Esophagus squamous epithelium (tissue), 5 donors: ENCODE measurements around the gene REEP6. TPM values are rescaled to one million over a fixed set of nuclear protein-coding genes. Genes with fewer than 3 reads are reported as not detected.

Source experiments
- DNase-seq: peaks from one replicate; lab custom pipeline; 2025; lab: John Stamatoyannopoulos, UW
- H3K27ac ChIP-seq, 4 donors: fragments of 200-600 bp; sonication (generic); one replicate each; pipeline ENCODE4 v1.5.1; 2016 to 2019; ENCODE audit warnings: mild to moderate bottlenecking in 1 of 4
- H3K27me3 ChIP-seq, 4 donors: fragments of 200-600 bp; sonication (generic); 1 replicate in 3 of 4; 2 replicates in 1 of 4; pipeline versions ENCODE4 v1.5.1 to v1.6.0; 2017 to 2021; ENCODE audit warnings: antibody characterized with exemption in 1 of 4
- H3K36me3 ChIP-seq, 3 donors: fragments of 200-600 bp; sonication (generic); one replicate each; pipeline ENCODE4 v1.5.1; 2016 to 2019
- H3K4me1 ChIP-seq, 3 donors: fragments of 200-600 bp; sonication (generic); one replicate each; pipeline ENCODE4 v1.5.1; 2017 to 2019
- H3K4me3 ChIP-seq, 4 donors: fragments of 200-600 bp; sonication (generic); 1 replicate in 3 of 4; 2 replicates in 1 of 4; pipeline ENCODE4 v1.5.1; 2016 to 2019; ENCODE audit warnings: mild to moderate bottlenecking in 2 of 4, moderate library complexity in 1 of 4
- H3K9me3 ChIP-seq, 3 donors: fragments of 200-600 bp; sonication (generic); one replicate each; pipeline ENCODE4 v1.5.1; 2016 to 2019
- POLR2A ChIP-seq, 4 donors: fragments of 450-650 bp; IDR thresholded peaks; one replicate each; pipeline ENCODE4 v1.6.1; 2017; ENCODE audit warnings: antibody characterized with exemption in 4 of 4, mild to moderate bottlenecking in 4 of 4, moderate library complexity in 3 of 4
- WGBS, 2 donors: methylation state at CpG; one replicate each; pipeline ENCODE4 v1.1.5; 2018; 5-methylcytosine and 5-hydroxymethylcytosine counted together
- intact Hi-C: fragments of 100-400 bp; cut with DNase I; formaldehyde crosslinking; loops from one replicate; pipeline ENCODE4 v1.15.0; 2022
- total RNA-seq, 4 donors: library from RNA; depleted of rRNA; stranded (reverse); fragments of >200 nt; gene quantifications; one replicate each; pipeline ENCODE4 v1.1.0, GENCODE V29; 2016
- TF ChIP-seq, protein P1 (sequence below), 6 experiments: fragments of 450-650 bp in 4 of 6; fragments of 200-600 bp in 2 of 6; sonication (generic) in 2 of 6; IDR thresholded peaks; one replicate each; pipeline ENCODE4 v1.5.1; 2016 to 2019; ENCODE audit warnings: antibody characterized with exemption in 6 of 6, mild to moderate bottlenecking in 4 of 6, moderate library complexity in 4 of 6
- donor health status: DM: yes; HTN: yes; CAD: no.

REEP6 gene
- total RNA-seq, 4 donors from 2014 or later, result 5.7 to 13.8 (median 9.4) TPM

GRCh38 chr19:1482361-1483130 is 8.4 kb upstream of the REEP6 start:
- peaks cover 9 to 23% (median 10%) of the 10 kb centered on the region in 3 donors for H3K4me1 ChIP-seq
- 30 to 100% methylated on average over 2 to 6 of the region's 37 CpGs for WGBS, 2 donors
- intact Hi-C loops, result no loop called here
- H3K27ac ChIP-seq, result no peak overlapping the region
- no peaks in the 10 kb centered on the region for H3K36me3 ChIP-seq
- TF ChIP-seq, protein P1, sequence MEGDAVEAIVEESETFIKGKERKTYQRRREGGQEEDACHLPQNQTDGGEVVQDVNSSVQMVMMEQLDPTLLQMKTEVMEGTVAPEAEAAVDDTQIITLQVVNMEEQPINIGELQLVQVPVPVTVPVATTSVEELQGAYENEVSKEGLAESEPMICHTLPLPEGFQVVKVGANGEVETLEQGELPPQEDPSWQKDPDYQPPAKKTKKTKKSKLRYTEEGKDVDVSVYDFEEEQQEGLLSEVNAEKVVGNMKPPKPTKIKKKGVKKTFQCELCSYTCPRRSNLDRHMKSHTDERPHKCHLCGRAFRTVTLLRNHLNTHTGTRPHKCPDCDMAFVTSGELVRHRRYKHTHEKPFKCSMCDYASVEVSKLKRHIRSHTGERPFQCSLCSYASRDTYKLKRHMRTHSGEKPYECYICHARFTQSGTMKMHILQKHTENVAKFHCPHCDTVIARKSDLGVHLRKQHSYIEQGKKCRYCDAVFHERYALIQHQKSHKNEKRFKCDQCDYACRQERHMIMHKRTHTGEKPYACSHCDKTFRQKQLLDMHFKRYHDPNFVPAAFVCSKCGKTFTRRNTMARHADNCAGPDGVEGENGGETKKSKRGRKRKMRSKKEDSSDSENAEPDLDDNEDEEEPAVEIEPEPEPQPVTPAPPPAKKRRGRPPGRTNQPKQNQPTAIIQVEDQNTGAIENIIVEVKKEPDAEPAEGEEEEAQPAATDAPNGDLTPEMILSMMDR (IDR thresholded peaks at IDR 0.05), result no peak
- TF ChIP-seq POLR2A (IDR thresholded peaks at IDR 0.05), result no peak
- DNase-seq, result no peak
- H3K9me3 ChIP-seq, result no peaks in the 10 kb centered on the region
- H3K4me3 ChIP-seq, result no peak overlapping the region
- no peaks in the 10 kb centered on the region for H3K27me3 ChIP-seq

DNA sequence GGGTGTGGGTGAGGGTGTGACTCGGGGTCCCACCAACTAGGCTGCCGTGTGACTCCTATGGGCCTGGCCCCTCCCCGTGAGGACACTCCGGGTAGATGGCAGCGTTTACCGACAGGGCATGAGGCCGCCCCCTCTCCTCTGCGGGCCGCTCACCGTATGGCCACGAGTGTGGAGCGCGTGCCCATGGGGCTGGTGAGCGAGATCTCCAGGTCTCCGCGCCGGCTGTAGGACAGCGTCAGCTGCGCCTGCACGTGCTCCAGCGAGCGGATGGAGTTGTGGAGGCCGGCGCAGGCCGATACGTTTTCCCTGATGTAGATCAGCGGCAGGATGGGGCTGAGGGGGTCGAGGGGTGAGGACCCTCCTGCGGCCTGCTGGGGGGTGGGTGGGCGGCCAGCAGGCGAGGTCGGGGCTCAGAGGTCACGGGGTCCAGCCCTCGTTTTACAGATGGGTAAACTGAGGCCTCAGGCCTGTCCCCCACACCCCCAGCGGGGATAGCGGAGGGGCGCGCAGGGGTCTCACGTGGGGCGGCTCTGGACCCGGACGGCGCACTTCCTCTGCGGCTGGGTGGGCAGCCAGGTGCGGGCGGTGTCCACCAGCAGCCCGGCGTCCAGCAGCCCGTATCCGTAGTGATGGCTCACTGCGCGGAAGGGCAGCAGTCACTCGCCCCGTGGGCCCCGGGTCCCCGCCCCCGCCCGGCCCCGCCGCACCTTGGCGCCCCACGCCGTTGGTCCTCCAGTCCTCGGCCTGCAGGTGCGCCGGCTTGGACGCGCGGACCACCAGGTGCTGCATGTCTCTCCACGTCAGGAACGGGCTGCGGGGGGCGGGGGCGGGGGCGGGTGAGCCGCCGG is 7.6 kb upstream of the REEP6 start:
- TF ChIP-seq, protein P1 (IDR thresholded peaks at IDR 0.05), result no peak
- TF ChIP-seq POLR2A (IDR thresholded peaks at IDR 0.05), result no peak
- Histone ChIP-seq H3K4me3 (no peak overlapping the region), H3K36me3 (no peaks in the 10 kb centered on the region), H3K4me1 (peaks cover under 1 to 15% (median 2%) of the 10 kb centered on the region in 3 donors), H3K9me3 (no peaks in the 10 kb centered on the region), H3K27ac (no peak overlapping the region), H3K27me3 (no peaks in the 10 kb centered on the region)
- DNase-seq, result no peak
- intact Hi-C loops, result no loop called here
- WGBS, 2 donors, result 90 to 91% methylated on average over 4 to 14 of the region's 77 CpGs

DNA sequence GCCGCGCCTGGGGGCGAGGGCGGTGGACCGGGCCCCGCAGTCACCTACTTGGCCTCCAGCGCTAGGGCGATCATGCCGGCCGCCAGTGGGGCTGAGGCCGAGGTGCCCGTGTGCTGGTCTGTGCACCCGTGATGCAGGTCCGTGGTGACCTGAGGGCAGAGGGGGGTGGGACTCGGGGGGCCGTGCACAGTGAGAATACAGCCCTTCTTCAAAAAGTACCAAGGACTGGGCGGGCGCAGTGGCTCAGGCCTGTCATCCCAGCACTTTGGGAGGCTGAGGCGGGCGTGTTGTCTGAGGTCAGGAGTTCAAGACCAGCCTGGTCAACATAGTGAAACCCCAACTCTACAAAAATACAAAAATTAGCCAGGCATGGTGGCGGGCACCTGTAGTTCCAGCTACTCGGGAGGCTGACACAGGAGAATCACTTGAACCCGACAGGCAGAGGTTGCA is 7.0 kb upstream of the REEP6 start:
- no peaks in the 10 kb centered on the region for H3K36me3 ChIP-seq
- H3K4me1 ChIP-seq, result peaks cover 0 to 10% (median 0%) of the 10 kb centered on the region in 3 donors
- H3K4me3 ChIP-seq, result no peak overlapping the region
- H3K27me3 ChIP-seq, result no peaks in the 10 kb centered on the region
- H3K27ac ChIP-seq, result no peak overlapping the region
- intact Hi-C loops, result no loop called here
- TF ChIP-seq, protein P1 (IDR thresholded peaks at IDR 0.05), result no peak
- TF ChIP-seq POLR2A (IDR thresholded peaks at IDR 0.05), result no peak
- no peaks in the 10 kb centered on the region for H3K9me3 ChIP-seq
- no peak for DNase-seq
- 87 to 91% methylated on average over 3 to 7 of the region's 23 CpGs for WGBS, 2 donors

- Histone ChIP-seq H3K4me1 (peaks cover 16 to 22% (median 16%) of the 10 kb centered on the region in 3 donors), H3K36me3 (no peaks in the 10 kb centered on the region), H3K27ac (no peak overlapping the region), H3K4me3 (no peak overlapping the region), H3K9me3 (no peaks in the 10 kb centered on the region), H3K27me3 (peaks cover 0 to 7% (median 0%) of the 10 kb centered on the region in 4 donors)
- intact Hi-C loops, result no loop called here
- no peak for DNase-seq
- 86 to 87% methylated on average over 10 to 13 of the region's 56 CpGs for WGBS, 2 donors
- TF ChIP-seq, protein P1 (IDR thresholded peaks at IDR 0.05), result no peak
- TF ChIP-seq POLR2A (IDR thresholded peaks at IDR 0.05), result no peak
These were observed 4.0 kb upstream of the REEP6 start for GRCh38 chr19:1486720-1487575.
